NT2/D1 (cell line): ENCODE results near the gene SLC7A9.

ENCODE experiments used
- SUZ12 ChIP-seq: IDR thresholded peaks from 2 replicates; pipeline ENCODE4 v1.6.1; 2011; ENCODE audit not compliant: insufficient read length, insufficient read depth; ENCODE audit errors: extremely low read depth
- ZNF274 ChIP-seq: IDR thresholded peaks from 2 replicates; pipeline ENCODE4 v1.6.1; 2011; ENCODE audit warnings: mild to moderate bottlenecking, low read depth, low read length

DNA sequence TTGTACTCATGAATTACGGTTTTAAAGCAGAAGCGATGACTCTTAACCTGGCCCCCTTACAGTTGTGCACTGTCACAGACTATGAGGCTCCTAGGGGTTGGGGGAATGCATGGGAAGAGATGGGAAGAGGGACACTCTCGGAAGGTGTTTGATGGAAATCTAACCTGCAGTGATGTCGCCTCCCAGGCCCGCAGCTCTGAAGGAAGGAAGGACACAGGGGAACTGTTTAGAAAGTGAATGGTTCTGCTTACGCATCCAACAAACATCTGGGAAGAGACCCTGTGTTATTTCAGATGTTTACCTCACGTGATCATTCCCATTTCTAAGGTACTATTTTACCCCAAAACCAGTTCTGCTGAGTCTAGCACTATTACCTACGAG, 48.0 kb upstream of the SLC7A9 start:
- TF ChIP-seq ZNF274 (no peak), SUZ12 (no peak)
